H1 (cell line): ENCODE results near the gene AKT1. TPM values are rescaled to one million over a fixed set of nuclear protein-coding genes. Genes with fewer than 3 reads are reported as not detected.

Source experiments
- CTBP2 ChIP-seq: IDR thresholded peaks from 2 replicates; pipeline ENCODE4 v1.7.0; 2011; ENCODE audit warnings: borderline replicate concordance, mild to moderate bottlenecking, moderate library complexity, mixed read lengths, low read length; ENCODE audit not compliant: insufficient read depth, insufficient read length
- JUN ChIP-seq: IDR thresholded peaks from 2 replicates; pipeline ENCODE4 v1.6.1; 2011; ENCODE audit warnings: low read depth, mild to moderate bottlenecking, improper control_type of control experiment, low read length
- KDM5A ChIP-seq: fragments of 200-600 bp; IDR thresholded peaks from 2 replicates; pipeline ENCODE4 v1.7.1; 2012; ENCODE audit warnings: mild to moderate bottlenecking, low read length, inconsistent platforms, mixed read lengths
- polyA plus RNA-seq, 7 experiments: library from polyadenylated mRNA; depleted of rRNA in 3 of 7; stranded (reverse) in 5 of 7; unstranded in 2 of 7; fragments of >200 nt in 5 of 7; fragments of 200-250 nt in 2 of 7; gene quantifications; 1 replicate in 5 of 7; 2 replicates in 1 of 7; 4 replicates in 1 of 7; pipeline versions ENCODE4 v1.2.1 to v1.2.3, GENCODE V29; 2011 to 2013; ENCODE audit warnings: missing spikeins in 2 of 7, mixed read lengths in 2 of 7
- total RNA-seq: library from RNA; stranded (reverse); fragmentation: NEBNext Ultra II Directional; extraction: Animal tissue kit (Norgen Biotek cat#: 25700); gene quantifications from 2 replicates; pipeline ENCODE4 v1.2.1, GENCODE V29; 2021

Gene AKT1
- total and polyA plus RNA-seq, 2 of the 8 experiments (the other 6 are each of a cell fraction or from before 2014, with no cell fraction given), result 68.1 to 71.5 TPM

GRCh38 chr14:104746071-104746545 is 49.4 kb downstream of the AKT1 start (continued):
- no peak for TF ChIP-seq KDM5A
- TF ChIP-seq JUN, result no peak
- TF ChIP-seq CTBP2, result no peak
